IMR-90 (cell line): ENCODE data around the gene HSPA9. TPM values are rescaled to one million over a fixed set of nuclear protein-coding genes. Genes with fewer than 3 reads are reported as not detected.

Experiments
- ATAC-seq: fragments of 200-7000 bp; cut with Tn5 transposase; 2 replicates; pipeline ENCODE4 v1.9.1; 2020; ENCODE audit warnings: low read depth, mild to moderate bottlenecking, moderate library complexity
- BruUV-seq: library from RNA; stranded (reverse); fragments of 400-500 nt; replicated peaks from 2 replicates; lab custom pipeline; 2021; lab: Mats Ljungman, UMichigan
- CTCF ChIA-PET: fragments of 300-600 bp; formaldehyde crosslinking; extraction: SDS; loops from one replicate; lab custom pipeline; 2021; ENCODE audit warnings: antibody characterized with exemption; lab: Yijun Ruan, JAX
- POLR2A ChIA-PET: fragments of 300-600 bp; sonication (Branson Sonifier 250); formaldehyde crosslinking; loops from one replicate; lab custom pipeline; 2022; ENCODE audit warnings: antibody characterized with exemption; ENCODE audit not compliant: unreplicated experiment; lab: Charles Lee
- DNase-seq: peaks from one replicate; pipeline ENCODE4 v3.0.0; 2013
- H2AFZ ChIP-seq: replicated peaks from 2 replicates; pipeline ENCODE3; 2013; ENCODE audit warnings: low read length, mild to moderate bottlenecking; ENCODE audit not compliant: poor library complexity
- H2AK5ac ChIP-seq: 2 replicates; pipeline ENCODE4 v1.6.1; 2013; ENCODE audit warnings: low read depth, low read length, inconsistent platforms
- H2AK9ac ChIP-seq: replicated peaks from 2 replicates; pipeline ENCODE3; 2013; ENCODE audit warnings: mild to moderate bottlenecking, low read depth, low read length, moderate library complexity; ENCODE audit not compliant: poor library complexity
- H2BK120ac ChIP-seq: 2 replicates; pipeline ENCODE4 v1.6.1; 2013; ENCODE audit warnings: low read depth, low read length, inconsistent platforms
- H2BK15ac ChIP-seq: 3 replicates; pipeline ENCODE4 v1.6.1; 2013; ENCODE audit warnings: low read depth, low read length, inconsistent platforms
- H2BK20ac ChIP-seq: 2 replicates; pipeline ENCODE4 v1.6.1; 2013; ENCODE audit warnings: low read depth, mild to moderate bottlenecking, inconsistent platforms, low read length, moderate library complexity
- H2BK5ac ChIP-seq: 2 replicates; pipeline ENCODE4 v1.6.1; 2013; ENCODE audit warnings: mild to moderate bottlenecking, low read depth, low read length, inconsistent platforms; ENCODE audit not compliant: poor library complexity, severe bottlenecking
- H3K14ac ChIP-seq: replicated peaks from 2 replicates; pipeline ENCODE4 v1.6.1; 2013; ENCODE audit warnings: low read depth, low read length, inconsistent platforms
- H3K18ac ChIP-seq: 2 replicates; pipeline ENCODE4 v1.6.1; 2013; ENCODE audit warnings: low read depth, low read length, control low read depth
- H3K23ac ChIP-seq: 2 replicates; pipeline ENCODE4 v1.6.1; 2013; ENCODE audit warnings: low read depth, low read length, inconsistent platforms
- H3K27ac ChIP-seq: 2 replicates; pipeline ENCODE4 v1.5.1; 2013; ENCODE audit warnings: mild to moderate bottlenecking, control low read depth, low read length; ENCODE audit not compliant: insufficient read depth
- H3K27me3 ChIP-seq: 2 replicates; pipeline ENCODE4 v1.6.1; 2013; ENCODE audit warnings: low read length; ENCODE audit not compliant: control insufficient read depth, insufficient read depth
- H3K36me3 ChIP-seq: 2 replicates; pipeline ENCODE4 v1.6.1; 2013; ENCODE audit warnings: low read length, mixed read lengths; ENCODE audit not compliant: control insufficient read depth, insufficient read depth
- H3K4ac ChIP-seq: 2 replicates; pipeline ENCODE4 v1.6.1; 2013; ENCODE audit warnings: low read depth, low read length, inconsistent platforms
- H3K4me1 ChIP-seq: 2 replicates; pipeline ENCODE4 v1.6.1; 2013; ENCODE audit warnings: low read length, mixed read lengths; ENCODE audit not compliant: control insufficient read depth, insufficient read depth
- H3K4me2 ChIP-seq: 2 replicates; pipeline ENCODE4 v1.6.1; 2013; ENCODE audit warnings: low read depth, mild to moderate bottlenecking, control low read depth, low read length, moderate library complexity
- H3K4me3 ChIP-seq: 2 replicates; pipeline ENCODE4 v1.5.1; 2013; ENCODE audit warnings: low read depth, mild to moderate bottlenecking, control low read depth, low read length, moderate library complexity; ENCODE audit not compliant: insufficient read depth
- H3K56ac ChIP-seq: 2 replicates; pipeline ENCODE4 v1.6.1; 2013; ENCODE audit warnings: low read length, inconsistent platforms; ENCODE audit not compliant: insufficient read depth; ENCODE audit errors: extremely low read depth
- H3K79me1 ChIP-seq, 2 experiments: 2 replicates each; pipeline ENCODE4 v1.6.1; 2013; ENCODE audit warnings: low read length in 2 of 2, inconsistent platforms in 1 of 2, low read depth in 1 of 2
- H3K9ac ChIP-seq: 2 replicates; pipeline ENCODE4 v1.6.1; 2013; ENCODE audit warnings: low read depth, low read length, control low read depth
- H3K9me1 ChIP-seq: 2 replicates; pipeline ENCODE4 v1.6.1; 2013; ENCODE audit warnings: low read length, inconsistent platforms; ENCODE audit not compliant: insufficient read depth
- H3K9me3 ChIP-seq: 2 replicates; pipeline ENCODE4 v1.6.1; 2013; ENCODE audit warnings: low read length; ENCODE audit not compliant: control insufficient read depth, insufficient read depth
- H4K20me1 ChIP-seq: 2 replicates; pipeline ENCODE4 v1.6.1; 2013; ENCODE audit warnings: low read length, inconsistent platforms; ENCODE audit not compliant: insufficient read depth
- H4K5ac ChIP-seq: 2 replicates; pipeline ENCODE4 v1.6.1; 2013; ENCODE audit warnings: mild to moderate bottlenecking, low read depth, low read length, control low read depth
- H4K8ac ChIP-seq, 2 experiments: 2 replicates each; pipeline ENCODE4 v1.6.1; 2013; ENCODE audit warnings: low read depth in 2 of 2, low read length in 2 of 2, control low read depth in 1 of 2, inconsistent platforms in 1 of 2
- H4K91ac ChIP-seq: 2 replicates; pipeline ENCODE4 v1.6.1; 2013; ENCODE audit warnings: low read depth, low read length, inconsistent platforms; ENCODE audit not compliant: insufficient read depth
- BHLHE40 ChIP-seq: fragments of 150-350 bp; IDR thresholded peaks from 2 replicates; pipeline ENCODE4 v1.6.1; 2016; ENCODE audit warnings: mild to moderate bottlenecking, low read depth, low read length
- CHD1 ChIP-seq: IDR thresholded peaks from 2 replicates; pipeline ENCODE4 v1.6.1; 2012; ENCODE audit warnings: low read depth, low read length, improper control_type of control experiment
- MAFK ChIP-seq: IDR thresholded peaks from 2 replicates; pipeline ENCODE4 v1.6.1; 2012; ENCODE audit warnings: low read depth, low read length, improper control_type of control experiment
- NFE2L2 ChIP-seq: fragments of 150-350 bp; IDR thresholded peaks from 2 replicates; pipeline ENCODE4 v1.6.1; 2016; ENCODE audit warnings: low read depth, mild to moderate bottlenecking, low read length
- RAD21 ChIP-seq: IDR thresholded peaks from 2 replicates; pipeline ENCODE4 v1.6.1; 2012; ENCODE audit warnings: low read length, improper control_type of control experiment
- RFX5 ChIP-seq: IDR thresholded peaks from 2 replicates; pipeline ENCODE4 v1.8.0; 2012; ENCODE audit warnings: low read depth, mild to moderate bottlenecking, low read length, moderate library complexity
- SMC3 ChIP-seq: fragments of 150-350 bp; IDR thresholded peaks from 2 replicates; pipeline ENCODE4 v1.6.1; 2016; ENCODE audit warnings: low read depth, mild to moderate bottlenecking, antibody characterized with exemption, low read length, moderate library complexity
- WGBS, 2 experiments: methylation state at CpG; one replicate each; pipeline versions ENCODE4 v1.1.5 to v1.1.7; 2013; ENCODE audit warnings: missing lambda C conversion rate in 2 of 2; ENCODE audit not compliant: insufficient read length in 1 of 2; ENCODE audit errors: extremely low coverage in 2 of 2; 5-methylcytosine and 5-hydroxymethylcytosine counted together
- dilution Hi-C: fragments of 300-500 bp; cut with HindIII; formaldehyde crosslinking; loops from one replicate; pipeline ENCODE4 v1.14.3; 2018; ENCODE audit warnings: low sequenced_read_pairs; ENCODE audit not compliant: unreplicated experiment
- in situ Hi-C: fragments of 300-500 bp; cut with MboI; formaldehyde crosslinking; loops from 3 replicates; pipeline ENCODE4 v1.14.3; 2019; ENCODE audit warnings: low sequenced_read_pairs, inconsistent platforms, mixed read lengths
- intact Hi-C: fragments of 100-400 bp; cut with micrococcal nuclease; formaldehyde crosslinking; loops from 2 replicates; pipeline ENCODE4 v1.10.0; 2022
- polyA plus RNA-seq, 3 experiments: library from polyadenylated mRNA; depleted of rRNA; stranded (reverse); fragments of >200 nt; gene quantifications; 2 replicates each; pipeline ENCODE4 v1.2.3, GENCODE V29; 2012; ENCODE audit warnings: low replicate concordance in 1 of 3
- total RNA-seq: library from RNA; depleted of rRNA; stranded (reverse); fragments of >200 nt; gene quantifications from 2 replicates; pipeline ENCODE4 v1.2.3, GENCODE V29; 2012
- TF ChIP-seq, protein P1 (sequence below): fragments of 150-350 bp; IDR thresholded peaks from 2 replicates; pipeline ENCODE4 v1.6.1; 2017; ENCODE audit warnings: mild to moderate bottlenecking, antibody characterized with exemption, low read length, low read depth

HSPA9 gene
- total and polyA plus RNA-seq, 2 of the 4 experiments (the other 2 are of a cell fraction), result 157 to 472 TPM

DNA sequence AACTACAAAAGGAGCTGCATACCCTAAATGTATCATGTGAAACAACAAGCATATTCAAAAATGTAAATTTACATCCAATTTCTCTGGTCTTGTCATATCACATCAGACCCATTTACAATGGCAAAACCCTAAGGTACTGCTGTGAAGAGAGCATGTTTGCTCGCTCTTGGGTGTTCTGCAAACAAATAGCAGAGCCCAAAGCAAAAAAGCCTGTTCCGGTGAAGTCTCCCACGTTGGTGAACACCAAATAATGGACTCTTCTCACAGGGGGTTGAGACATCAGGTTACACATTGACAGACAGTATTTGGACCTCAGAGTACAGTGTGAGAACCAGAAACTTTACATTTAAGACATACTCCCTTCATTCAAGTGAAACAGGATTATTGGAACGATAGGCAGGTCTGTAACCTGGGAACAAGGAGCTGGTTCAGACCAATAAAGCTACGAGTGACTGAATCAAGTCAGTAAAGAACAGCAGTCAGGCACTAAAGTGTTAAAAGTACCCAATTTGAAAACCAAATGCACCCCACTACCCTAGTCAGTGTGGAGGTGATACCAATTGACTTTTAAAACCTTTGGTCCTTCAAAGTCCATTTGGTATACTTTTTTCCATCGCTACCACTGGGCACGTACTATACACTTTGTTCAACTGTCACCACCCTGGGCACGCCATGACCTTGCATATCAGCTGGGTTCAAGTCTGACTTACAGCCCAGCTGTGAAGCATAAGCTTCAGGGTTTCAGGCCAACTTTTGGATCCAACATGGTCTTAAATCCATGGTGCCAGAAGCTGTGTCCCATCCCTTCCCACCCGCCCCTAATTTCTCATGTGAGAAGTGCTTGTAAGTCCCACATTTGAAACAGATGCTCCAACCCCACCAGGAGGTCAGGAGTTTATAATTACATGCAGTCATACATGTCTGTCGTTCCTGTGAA lies 68.6 kb downstream of the HSPA9 start:
- POLR2A ChIA-PET, result no interaction called here
- H3K36me3 ChIP-seq, result peaks cover 25% of the 10 kb centered on the region
- H2BK120ac ChIP-seq, result no peak overlapping the region
- H3K9ac ChIP-seq, result no peak overlapping the region
- H3K56ac ChIP-seq, result no peak overlapping the region
- dilution Hi-C loops (no loop called here), intact Hi-C loops (no loop called here), in situ Hi-C loops (no loop called here)
- H4K91ac ChIP-seq, result no peak overlapping the region
- no peak overlapping the region for H2BK15ac ChIP-seq
- no peak overlapping the region for H2AK9ac ChIP-seq
- H3K4me3 ChIP-seq, result no peak overlapping the region
- H3K79me1 ChIP-seq, result peaks cover 16 to 36% of the 10 kb centered on the region in 2 experiments
- H3K4me1 ChIP-seq, result peaks cover 11% of the 10 kb centered on the region
- no peaks in the 10 kb centered on the region; the same call in 1 of the 2 replicates for H3K9me1 ChIP-seq
- no peak overlapping the region for H4K8ac ChIP-seq
- no peaks in the 10 kb centered on the region for H3K9me3 ChIP-seq
- TF ChIP-seq NFE2L2 (no peak), MAFK (no peak), SMC3 (no peak), RAD21 (no peak), BHLHE40 (no peak), CHD1 (no peak), RFX5 (no peak)
- TF ChIP-seq, protein P1, sequence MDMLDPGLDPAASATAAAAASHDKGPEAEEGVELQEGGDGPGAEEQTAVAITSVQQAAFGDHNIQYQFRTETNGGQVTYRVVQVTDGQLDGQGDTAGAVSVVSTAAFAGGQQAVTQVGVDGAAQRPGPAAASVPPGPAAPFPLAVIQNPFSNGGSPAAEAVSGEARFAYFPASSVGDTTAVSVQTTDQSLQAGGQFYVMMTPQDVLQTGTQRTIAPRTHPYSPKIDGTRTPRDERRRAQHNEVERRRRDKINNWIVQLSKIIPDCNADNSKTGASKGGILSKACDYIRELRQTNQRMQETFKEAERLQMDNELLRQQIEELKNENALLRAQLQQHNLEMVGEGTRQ, result no peak
- H3K4ac ChIP-seq, result no peak overlapping the region
- no peak overlapping the region for H2BK5ac ChIP-seq
- H3K18ac ChIP-seq, result no peak overlapping the region
- no peak overlapping the region for H2BK20ac ChIP-seq
- H2AFZ ChIP-seq, result no peak overlapping the region
- CTCF ChIA-PET, result no interaction called here
- H3K4me2 ChIP-seq, result no peak overlapping the region
- no peak overlapping the region for H2AK5ac ChIP-seq
- no peak for ATAC-seq
- H4K5ac ChIP-seq, result no peak overlapping the region; the same call in 1 of the 2 replicates
- peaks cover 26% of the 10 kb centered on the region for H4K20me1 ChIP-seq
- no TSS peak for BruUV-seq
- H3K27me3 ChIP-seq, result no peaks in the 10 kb centered on the region
- peak overlapping the region; percentile 43; the same call in 1 of the 2 replicates for H3K27ac ChIP-seq
- H3K23ac ChIP-seq, result no peak overlapping the region
- H3K14ac ChIP-seq, result no peak overlapping the region
- no peak for DNase-seq
- 61% methylated on average over 6 of the region's 10 CpGs; no CpG with 5 or more reads in 1 of the 2 experiments for WGBS, 2 experiments
